ENCODE measurements around the gene RANBP1. TPM values are rescaled to one million over a fixed set of nuclear protein-coding genes. Genes with fewer than 3 reads are reported as not detected.

RANBP1 gene
- total and polyA plus RNA-seq, 12 donors: 31.8 to 71.7 (median 39.0) TPM

GRCh38 chr22:20083891-20084546, 31.9 kb upstream of the RANBP1 start:
- Histone ChIP-seq H3K27ac (peak overlapping the region in 1 of 10 donors; percentile 36), H3K9me3 (no peaks in the 10 kb centered on the region), H3K27me3 (no peaks in the 10 kb centered on the region), H3K4me1 (peaks cover 32 to 55% (median 51%) of the 10 kb centered on the region in 9 donors), H3K36me3 (peaks cover 0 to 40% (median 31%) of the 10 kb centered on the region in 9 donors), H3K4me3 (no peak overlapping the region)
- ATAC-seq: no peak
- 71 to 80% methylated on average over 10 of the region's 10 CpGs for WGBS, 2 donors
- TF ChIP-seq CTCF (IDR thresholded peaks at IDR 0.05): no peak
- no peak for DNase-seq
- intact Hi-C loops (cut with DNase I): loop anchor here in 3 of 10 donors (5.0 kb wide), 2 partner anchors 62 to 67 kb away; partner anchors contain the start of genes TANGO2 (in 2 of the 3) and ARVCF (in 1 of the 3)

GRCh38 chr22:20084547-20085413, 31.1 kb upstream of the RANBP1 start:
- no peak overlapping the region for H3K4me3 ChIP-seq
- no peak for DNase-seq
- H3K27me3 ChIP-seq: no peaks in the 10 kb centered on the region
- H3K36me3 ChIP-seq: peaks cover 0 to 48% (median 38%) of the 10 kb centered on the region in 9 donors
- WGBS, 2 donors: 61 to 63% methylated on average over 23 of the region's 23 CpGs
- no peak for ATAC-seq
- H3K27ac ChIP-seq: peak overlapping the region in 2 of 10 donors; percentile 3 to 36
- H3K4me1 ChIP-seq: peaks cover 32 to 52% (median 46%) of the 10 kb centered on the region in 9 donors
- intact Hi-C loops (cut with DNase I): loop anchor here in 4 of 10 donors (5.0 kb wide), 3 partner anchors 57 to 67 kb away; partner anchors contain the start of genes TANGO2 (in 2 of the 4) and ARVCF (in 1 of the 4)
- peak in 6 of 9 donors; percentile 19 to 39 (median 32) for TF ChIP-seq CTCF (IDR thresholded peaks at IDR 0.05)
- no peaks in the 10 kb centered on the region for H3K9me3 ChIP-seq

GRCh38 chr22:20085651-20086050, 30.3 kb upstream of the RANBP1 start:
- Histone ChIP-seq H3K27ac (no peak overlapping the region), H3K36me3 (peaks cover 0 to 57% (median 47%) of the 10 kb centered on the region in 9 donors), H3K27me3 (no peaks in the 10 kb centered on the region), H3K9me3 (no peaks in the 10 kb centered on the region), H3K4me1 (peaks cover 32 to 51% (median 46%) of the 10 kb centered on the region in 9 donors), H3K4me3 (no peak overlapping the region)
- WGBS, 2 donors: 92 to 96% methylated on average over 20 of the region's 20 CpGs
- no peak for ATAC-seq
- DNase-seq: no peak
- no peak for TF ChIP-seq CTCF (IDR thresholded peaks at IDR 0.05)
- intact Hi-C loops (cut with DNase I): loop anchor here in 1 of 10 donors (5.0 kb wide), 1 partner anchor 58 kb away; no protein-coding TSS in a partner anchor

GRCh38 chr22:20086101-20086599, 29.8 kb upstream of the RANBP1 start:
- Histone ChIP-seq H3K4me3 (no peak overlapping the region), H3K36me3 (peaks cover 0 to 62% (median 52%) of the 10 kb centered on the region in 9 donors), H3K4me1 (peaks cover 30 to 46% (median 41%) of the 10 kb centered on the region in 9 donors), H3K9me3 (no peaks in the 10 kb centered on the region), H3K27ac (no peak overlapping the region), H3K27me3 (no peaks in the 10 kb centered on the region)
- intact Hi-C loops (cut with DNase I): loop anchor here in 1 of 10 donors (5.0 kb wide), 1 partner anchor 59 kb away; no protein-coding TSS in a partner anchor
- WGBS, 2 donors: 88 to 91% methylated on average over 24 of the region's 24 CpGs
- no peak for TF ChIP-seq CTCF (IDR thresholded peaks at IDR 0.05)
- ATAC-seq (no peak), DNase-seq (no peak)

Measured in heart right ventricle (tissue), 16 donors.